Measurements from ENCODE around the gene ADGRL1. TPM values are rescaled to one million over a fixed set of nuclear protein-coding genes. Genes with fewer than 3 reads are reported as not detected.
"Not testable (repeated sequence)": the region's sequence is repeated elsewhere in the genome, so short reads cannot be mapped to it uniquely, and the experiment has no call there.

ADGRL1 gene
- total RNA-seq, 1 donor from 2014 or later: 32.9 TPM

DNA sequence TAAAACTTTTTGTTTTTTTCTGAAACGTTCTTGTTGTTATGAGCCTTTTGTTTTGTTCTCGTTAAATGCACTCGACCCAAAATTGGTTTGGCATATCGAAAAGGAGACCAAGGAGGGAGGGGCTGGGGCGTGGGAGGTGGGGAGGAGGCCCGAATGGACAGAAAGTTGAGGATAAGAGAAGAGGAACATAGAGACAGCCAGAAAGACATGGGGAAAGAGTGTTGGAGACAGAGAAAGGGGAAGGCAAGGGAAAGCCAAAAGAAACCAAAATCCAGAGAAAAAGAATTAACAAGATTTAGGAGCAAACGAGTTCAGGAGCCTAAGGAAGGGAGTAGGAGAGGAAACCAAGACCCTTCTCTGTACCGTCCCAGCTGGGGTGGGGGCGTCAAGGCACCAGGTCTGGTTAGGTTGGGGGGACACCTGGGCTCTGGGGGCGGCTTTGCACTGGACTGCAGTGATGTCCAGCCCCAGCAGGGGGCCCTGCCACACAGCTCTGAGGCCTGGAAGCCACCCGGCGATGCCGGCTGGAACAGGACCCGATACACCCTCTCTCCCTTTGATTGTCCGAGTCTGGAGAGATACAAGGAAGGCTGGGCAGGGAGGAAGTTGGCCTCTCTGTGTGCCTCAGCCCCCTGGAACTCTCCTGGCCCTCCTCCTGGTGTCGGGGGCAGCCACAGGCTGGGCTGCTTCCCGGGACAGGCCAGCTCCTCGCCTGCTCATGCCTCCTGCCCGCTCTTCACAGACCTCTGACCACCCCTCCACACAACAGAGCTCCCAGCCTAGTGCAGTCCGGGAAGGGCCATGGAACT, 58.0 kb downstream of the ADGRL1 start:
- no peak overlapping the region for H3K4me3 Mint-ChIP-seq (ENCODE audit: unreplicated experiment)
- H3K9me3 Mint-ChIP-seq (ENCODE audit: unreplicated experiment): no peaks in the 10 kb centered on the region
- peaks cover 2% of the 10 kb centered on the region for H3K27me3 Mint-ChIP-seq (ENCODE audit: unreplicated experiment)
- H3K27ac Mint-ChIP-seq (ENCODE audit: unreplicated experiment): peak overlapping the region; percentile 57
- peaks cover 15% of the 10 kb centered on the region for H3K4me1 Mint-ChIP-seq (ENCODE audit: unreplicated experiment)
- peaks cover 4% of the 10 kb centered on the region for H3K36me3 Mint-ChIP-seq (ENCODE audit: low read depth, unreplicated experiment)
- TF ChIP-seq, protein P1, sequence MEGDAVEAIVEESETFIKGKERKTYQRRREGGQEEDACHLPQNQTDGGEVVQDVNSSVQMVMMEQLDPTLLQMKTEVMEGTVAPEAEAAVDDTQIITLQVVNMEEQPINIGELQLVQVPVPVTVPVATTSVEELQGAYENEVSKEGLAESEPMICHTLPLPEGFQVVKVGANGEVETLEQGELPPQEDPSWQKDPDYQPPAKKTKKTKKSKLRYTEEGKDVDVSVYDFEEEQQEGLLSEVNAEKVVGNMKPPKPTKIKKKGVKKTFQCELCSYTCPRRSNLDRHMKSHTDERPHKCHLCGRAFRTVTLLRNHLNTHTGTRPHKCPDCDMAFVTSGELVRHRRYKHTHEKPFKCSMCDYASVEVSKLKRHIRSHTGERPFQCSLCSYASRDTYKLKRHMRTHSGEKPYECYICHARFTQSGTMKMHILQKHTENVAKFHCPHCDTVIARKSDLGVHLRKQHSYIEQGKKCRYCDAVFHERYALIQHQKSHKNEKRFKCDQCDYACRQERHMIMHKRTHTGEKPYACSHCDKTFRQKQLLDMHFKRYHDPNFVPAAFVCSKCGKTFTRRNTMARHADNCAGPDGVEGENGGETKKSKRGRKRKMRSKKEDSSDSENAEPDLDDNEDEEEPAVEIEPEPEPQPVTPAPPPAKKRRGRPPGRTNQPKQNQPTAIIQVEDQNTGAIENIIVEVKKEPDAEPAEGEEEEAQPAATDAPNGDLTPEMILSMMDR (IDR thresholded peaks at IDR 0.05; ENCODE audit: unreplicated experiment): peak; percentile 82
- peak; percentile 80 for DNase-seq (ENCODE audit: low spot score)

DNA sequence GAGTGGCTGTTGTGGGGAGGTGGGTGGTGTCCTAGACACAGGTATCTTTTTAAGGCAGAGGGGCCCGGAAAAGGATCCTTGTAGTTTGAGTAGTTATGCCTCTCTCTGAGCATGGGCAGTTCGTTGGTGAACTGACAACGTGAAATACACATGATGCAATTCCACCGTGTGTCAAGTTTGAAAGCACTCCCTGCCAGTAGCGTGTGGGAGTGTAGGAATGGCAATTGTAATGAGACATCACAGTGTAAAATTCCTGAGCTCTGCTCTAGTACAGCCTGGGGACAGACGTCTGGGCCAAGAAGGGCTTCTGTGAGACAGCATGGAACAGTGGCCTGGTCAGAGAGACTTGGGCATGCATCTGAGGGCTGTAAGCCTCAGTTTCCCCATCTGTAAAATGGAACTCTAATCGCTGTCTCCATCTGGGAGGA, 59.2 kb downstream of the ADGRL1 start:
- no peak overlapping the region for H3K27ac Mint-ChIP-seq (ENCODE audit: unreplicated experiment)
- DNase-seq (ENCODE audit: low spot score): no peak
- TF ChIP-seq, protein P1 (IDR thresholded peaks at IDR 0.05; ENCODE audit: unreplicated experiment): no peak

DNA sequence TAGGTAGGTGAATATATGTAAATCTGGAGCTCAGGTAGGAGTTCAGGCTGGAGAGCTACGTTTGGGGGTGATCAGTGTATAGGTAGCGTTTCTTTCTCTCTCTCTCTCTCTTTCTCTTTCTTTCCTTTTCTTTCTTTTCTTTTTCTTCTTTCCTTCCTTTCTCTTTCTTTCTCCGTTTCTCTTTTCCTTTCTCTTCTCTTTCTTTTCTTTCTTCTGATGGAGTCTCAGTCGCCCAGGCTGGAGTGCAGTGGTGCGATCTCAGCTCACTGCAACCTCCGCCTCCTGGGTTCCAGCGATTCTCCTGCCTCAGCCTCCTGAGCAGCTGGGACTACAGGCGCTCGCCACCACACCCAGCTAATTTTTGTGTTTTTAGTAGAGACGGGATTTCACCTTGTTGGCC, 59.8 kb downstream of the ADGRL1 start:
- H3K9me3 Mint-ChIP-seq (ENCODE audit: unreplicated experiment); H3K36me3 Mint-ChIP-seq (ENCODE audit: low read depth, unreplicated experiment); H3K27ac Mint-ChIP-seq (ENCODE audit: unreplicated experiment); H3K4me3 Mint-ChIP-seq (ENCODE audit: unreplicated experiment); DNase-seq (ENCODE audit: low spot score); H3K27me3 Mint-ChIP-seq (ENCODE audit: unreplicated experiment): not testable (repeated sequence)
- H3K4me1 Mint-ChIP-seq (ENCODE audit: unreplicated experiment): peaks cover 15% of the 10 kb centered on the region

More for the DNA sequence above, 59.2 kb downstream of the ADGRL1 start:
- peaks cover 2% of the 10 kb centered on the region for H3K27me3 Mint-ChIP-seq (ENCODE audit: unreplicated experiment)
- no peak overlapping the region for H3K4me3 Mint-ChIP-seq (ENCODE audit: unreplicated experiment)
- no peaks in the 10 kb centered on the region for H3K9me3 Mint-ChIP-seq (ENCODE audit: unreplicated experiment)
- H3K36me3 Mint-ChIP-seq (ENCODE audit: low read depth, unreplicated experiment): no peaks in the 10 kb centered on the region
- H3K4me1 Mint-ChIP-seq (ENCODE audit: unreplicated experiment): peaks cover 15% of the 10 kb centered on the region

DNA sequence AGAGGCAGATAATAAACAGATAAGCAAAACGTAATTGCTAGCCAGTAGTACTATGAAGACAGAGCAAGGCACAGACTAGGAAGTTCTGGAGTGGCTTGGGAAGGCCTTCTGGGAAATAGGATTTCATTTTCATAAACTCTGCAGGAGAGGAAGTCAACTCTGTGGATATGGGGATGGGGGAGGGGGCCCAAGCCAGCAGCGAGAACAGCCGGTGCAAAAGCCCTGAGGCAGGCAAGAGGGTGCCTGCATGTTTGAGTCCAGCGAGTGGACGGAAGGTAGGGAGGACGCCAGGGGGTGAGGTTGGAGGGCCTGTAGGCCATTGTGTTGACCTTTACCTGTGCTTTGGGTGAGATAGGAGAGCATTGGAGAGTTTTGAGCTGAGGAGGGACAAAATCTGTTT, 60.6 kb downstream of the ADGRL1 start:
- H3K9me3 Mint-ChIP-seq (ENCODE audit: unreplicated experiment): no peaks in the 10 kb centered on the region
- H3K4me1 Mint-ChIP-seq (ENCODE audit: unreplicated experiment): peaks cover 15% of the 10 kb centered on the region
- H3K4me3 Mint-ChIP-seq (ENCODE audit: unreplicated experiment): no peak overlapping the region
- H3K36me3 Mint-ChIP-seq (ENCODE audit: low read depth, unreplicated experiment): no peaks in the 10 kb centered on the region
- no peak overlapping the region for H3K27ac Mint-ChIP-seq (ENCODE audit: unreplicated experiment)
- H3K27me3 Mint-ChIP-seq (ENCODE audit: unreplicated experiment): peaks cover 2% of the 10 kb centered on the region
- TF ChIP-seq, protein P1 (IDR thresholded peaks at IDR 0.05; ENCODE audit: unreplicated experiment): no peak
- no peak for DNase-seq (ENCODE audit: low spot score)

DNA sequence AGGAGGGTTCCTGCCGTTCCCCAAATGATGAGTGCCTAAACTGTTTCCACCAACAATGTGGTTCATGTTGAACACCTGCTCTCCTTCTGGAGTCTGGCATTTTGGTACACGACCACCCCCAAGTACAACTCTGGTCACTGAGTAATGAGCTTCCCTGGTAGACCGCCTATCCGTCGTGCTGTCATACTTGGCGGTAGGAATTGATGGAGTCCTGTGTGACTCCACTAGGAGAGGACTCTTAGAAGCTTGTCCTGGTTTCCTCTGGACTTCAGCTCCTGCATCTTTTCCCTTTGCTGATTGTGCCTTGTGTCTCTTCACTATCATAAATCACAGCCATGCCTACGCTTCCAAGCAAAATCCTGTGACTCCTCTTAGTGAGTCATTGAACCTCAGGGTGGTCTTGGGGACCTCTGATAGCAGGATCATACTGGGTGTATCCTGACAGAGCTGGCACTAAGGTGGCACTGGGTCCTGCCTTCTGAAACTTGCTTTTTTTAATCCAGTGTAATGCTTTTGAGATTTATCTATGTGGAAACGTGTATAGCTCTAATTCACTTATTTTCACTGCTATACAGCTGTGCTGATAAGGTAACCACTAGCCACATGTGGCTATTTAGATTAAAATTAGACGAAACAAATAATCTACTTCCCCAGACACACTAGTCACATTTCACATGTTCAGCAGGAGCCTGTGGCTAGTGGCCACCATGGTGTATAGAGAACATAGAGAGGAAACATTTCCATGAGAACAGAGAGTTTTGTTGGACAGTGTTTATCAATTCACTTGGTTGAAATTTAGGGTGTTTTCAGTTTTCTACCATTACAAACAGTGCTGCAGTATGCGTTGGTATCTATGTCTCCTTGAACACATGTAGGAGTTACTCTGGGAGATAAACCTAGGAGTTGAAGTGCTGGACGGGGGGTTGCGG, 63.4 kb downstream of the ADGRL1 start:
- TF ChIP-seq, protein P1 (IDR thresholded peaks at IDR 0.05; ENCODE audit: unreplicated experiment): no peak
- DNase-seq (ENCODE audit: low spot score): no peak
- Mint-ChIP-seq H3K27ac (ENCODE audit: unreplicated experiment) (no peak overlapping the region), H3K9me3 (ENCODE audit: unreplicated experiment) (no peaks in the 10 kb centered on the region), H3K36me3 (ENCODE audit: low read depth, unreplicated experiment) (no peaks in the 10 kb centered on the region), H3K27me3 (ENCODE audit: unreplicated experiment) (no peaks in the 10 kb centered on the region), H3K4me1 (ENCODE audit: unreplicated experiment) (peaks cover 9% of the 10 kb centered on the region), H3K4me3 (ENCODE audit: unreplicated experiment) (no peak overlapping the region)
